ENCODE measurements around the gene C3orf70. TPM values are rescaled to one million over a fixed set of nuclear protein-coding genes. Genes with fewer than 3 reads are reported as not detected.

The C3orf70 gene
- total and polyA plus RNA-seq, 2 of the 8 experiments (the other 6 are each of a cell fraction or from before 2014, with no cell fraction given) = 1.7 to 2.0 TPM

- no peak overlapping the region for H2AK5ac ChIP-seq (ENCODE audit: low read depth, low read length)
- H3K14ac ChIP-seq (ENCODE audit: insufficient read length) = no peak overlapping the region
- ChIA-PET POLR2A (ENCODE audit: partially characterized antibody) (no interaction called here), CTCF (ENCODE audit: partially characterized antibody) (interaction anchor here (1.0 kb wide), 1 partner anchor 74 kb away, joined by 3 read pairs; no protein-coding TSS in a partner anchor)
- H3K9ac ChIP-seq (replicated peaks in 1 of 4; ENCODE audit: extremely low read depth in 1 of 4, low read depth in 3 of 4, low read length in 3 of 4) = no peak overlapping the region
- no peaks in the 10 kb centered on the region for H3K9me3 ChIP-seq (ENCODE audit: insufficient read depth in 2 of 2, low read depth in 1 of 2, low read length in 1 of 2)
- no peaks in the 10 kb centered on the region for H3K79me1 ChIP-seq (ENCODE audit: low read depth, low read length)
- no peak overlapping the region for H3K18ac ChIP-seq (ENCODE audit: extremely low read depth, low read length)
- H2AFZ ChIP-seq (ENCODE audit: low read length) = no peak overlapping the region
- DNase-seq (ENCODE audit: low read depth in 1 of 2, low spot score in 2 of 2) = no peak
- no peaks in the 10 kb centered on the region for H4K20me1 ChIP-seq (replicated peaks in 1 of 2; ENCODE audit: control insufficient read depth in 1 of 2, insufficient read depth in 2 of 2, low read length in 2 of 2)
- no peaks in the 10 kb centered on the region for H3K4me1 ChIP-seq (replicated peaks in 1 of 4; ENCODE audit: control insufficient read depth in 3 of 4, insufficient read depth in 4 of 4, low read length in 3 of 4)
- no peak overlapping the region for H4K8ac ChIP-seq (ENCODE audit: extremely low read depth, insufficient read depth, low read length)
- no peak overlapping the region for H2BK12ac ChIP-seq (ENCODE audit: low read depth, low read length)
- H3K56ac ChIP-seq (replicated peaks; ENCODE audit: insufficient read length, low read depth, low read length) = no peak overlapping the region
- no peak overlapping the region for H4K5ac ChIP-seq (ENCODE audit: insufficient read length, low read depth, low read length)
- H2BK120ac ChIP-seq (replicated peaks; ENCODE audit: low read depth, low read length) = no peak overlapping the region
- no peak overlapping the region for H4K91ac ChIP-seq (replicated peaks; ENCODE audit: insufficient read length, low read length)
- H3K4me2 ChIP-seq (ENCODE audit: insufficient read depth in 1 of 2, low read depth in 2 of 2, low read length in 2 of 2) = no peak overlapping the region
- no peak overlapping the region for H3K27ac ChIP-seq (ENCODE audit: low read depth, low read length)
- FAIRE-seq = no peak
- H2BK5ac ChIP-seq (ENCODE audit: low read depth, low read length) = no peak overlapping the region
- no peak overlapping the region for H2BK15ac ChIP-seq (ENCODE audit: low read length)
- no peak overlapping the region for H3K4ac ChIP-seq (replicated peaks; ENCODE audit: insufficient read length, low read depth, low read length)
- H3K36me3 ChIP-seq (ENCODE audit: control insufficient read depth in 2 of 4, insufficient read depth in 4 of 4, low read length in 3 of 4) = no peaks in the 10 kb centered on the region
- no peaks in the 10 kb centered on the region; the same call in 1 of the 2 replicates for H3K23me2 ChIP-seq (ENCODE audit: low read depth, low read length)
- H2BK20ac ChIP-seq (ENCODE audit: low read length) = no peak overlapping the region
- H3K4me3 ChIP-seq (ENCODE audit: extremely low read depth in 1 of 4, insufficient read depth in 2 of 4, low read depth in 3 of 4, low read length in 4 of 4) = no peak overlapping the region
- WGBS, 2 experiments (ENCODE audit: extremely low coverage in 1 of 2, insufficient coverage in 1 of 2, insufficient read length in 1 of 2, insufficient replicate concordance in 2 of 2, low coverage in 1 of 2, low lambda C conversion rate in 2 of 2, missing lambda C conversion rate in 1 of 2) = 90% methylated on average over 3 of the region's 3 CpGs; no CpG with 5 or more reads in 1 of the 2 experiments
- no peaks in the 10 kb centered on the region for H3K27me3 ChIP-seq (replicated peaks in 1 of 4; ENCODE audit: control insufficient read depth in 3 of 4, extremely low read depth in 1 of 4, insufficient read depth in 3 of 4, low read length in 3 of 4)
- TF ChIP-seq RFX5 (IDR thresholded peaks at IDR 0.05; ENCODE audit: borderline replicate concordance, low read depth, low read length) (no peak), POU5F1 (IDR thresholded peaks at IDR 0.05; ENCODE audit: low read depth, low read length) (no peak)
- no peak overlapping the region for H3K23ac ChIP-seq (ENCODE audit: insufficient read length)
- H3K79me2 ChIP-seq (ENCODE audit: control insufficient read depth in 1 of 2, insufficient read depth in 2 of 2, low read length in 2 of 2) = no peaks in the 10 kb centered on the region
Measured at GRCh38 chr3:185144784-185145183, 8.1 kb downstream of the C3orf70 start.
